ENCODE data around the gene ADARB1. TPM values are rescaled to one million over a fixed set of nuclear protein-coding genes. Genes with fewer than 3 reads are reported as not detected.

ADARB1 gene
- total RNA-seq, 2 donors from 2014 or later, result 8.7 to 9.3 TPM

DNA sequence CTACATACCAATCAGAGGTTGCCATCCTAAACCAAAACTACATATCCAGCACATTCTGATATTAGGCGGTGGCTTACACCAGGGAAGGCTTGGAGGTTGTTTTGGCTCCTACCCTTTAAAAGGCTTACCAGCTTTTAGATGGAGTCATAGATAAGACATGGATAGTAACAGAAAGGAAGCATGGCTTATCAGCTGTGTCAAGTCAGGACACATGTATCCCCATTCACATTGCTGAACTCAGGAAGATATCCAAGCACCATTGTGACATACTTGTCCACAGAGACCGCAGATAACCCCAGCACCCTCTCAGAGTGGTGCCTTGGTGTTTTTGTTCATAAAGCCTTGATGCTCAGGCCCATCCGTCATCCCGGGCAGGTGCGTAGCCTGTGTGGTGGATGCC lies 39.7 kb downstream of the ADARB1 start:
- H3K4me3 ChIP-seq, result no peak overlapping the region
- TF ChIP-seq, protein P1, sequence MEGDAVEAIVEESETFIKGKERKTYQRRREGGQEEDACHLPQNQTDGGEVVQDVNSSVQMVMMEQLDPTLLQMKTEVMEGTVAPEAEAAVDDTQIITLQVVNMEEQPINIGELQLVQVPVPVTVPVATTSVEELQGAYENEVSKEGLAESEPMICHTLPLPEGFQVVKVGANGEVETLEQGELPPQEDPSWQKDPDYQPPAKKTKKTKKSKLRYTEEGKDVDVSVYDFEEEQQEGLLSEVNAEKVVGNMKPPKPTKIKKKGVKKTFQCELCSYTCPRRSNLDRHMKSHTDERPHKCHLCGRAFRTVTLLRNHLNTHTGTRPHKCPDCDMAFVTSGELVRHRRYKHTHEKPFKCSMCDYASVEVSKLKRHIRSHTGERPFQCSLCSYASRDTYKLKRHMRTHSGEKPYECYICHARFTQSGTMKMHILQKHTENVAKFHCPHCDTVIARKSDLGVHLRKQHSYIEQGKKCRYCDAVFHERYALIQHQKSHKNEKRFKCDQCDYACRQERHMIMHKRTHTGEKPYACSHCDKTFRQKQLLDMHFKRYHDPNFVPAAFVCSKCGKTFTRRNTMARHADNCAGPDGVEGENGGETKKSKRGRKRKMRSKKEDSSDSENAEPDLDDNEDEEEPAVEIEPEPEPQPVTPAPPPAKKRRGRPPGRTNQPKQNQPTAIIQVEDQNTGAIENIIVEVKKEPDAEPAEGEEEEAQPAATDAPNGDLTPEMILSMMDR (IDR thresholded peaks at IDR 0.05), result no peak
- no peaks in the 10 kb centered on the region for H3K27me3 ChIP-seq
- no peaks in the 10 kb centered on the region for H3K36me3 ChIP-seq
- no peak overlapping the region for H3K9ac ChIP-seq (ENCODE audit: low read depth in 2 of 2, low read length in 2 of 2)
- no peaks in the 10 kb centered on the region for H3K4me1 ChIP-seq
- intact Hi-C loops (cut with DNase I), result no loop called here
- H3K27ac ChIP-seq, result no peak overlapping the region
- H3K9me3 ChIP-seq, result no peaks in the 10 kb centered on the region
- DNase-seq, result no peak

DNA sequence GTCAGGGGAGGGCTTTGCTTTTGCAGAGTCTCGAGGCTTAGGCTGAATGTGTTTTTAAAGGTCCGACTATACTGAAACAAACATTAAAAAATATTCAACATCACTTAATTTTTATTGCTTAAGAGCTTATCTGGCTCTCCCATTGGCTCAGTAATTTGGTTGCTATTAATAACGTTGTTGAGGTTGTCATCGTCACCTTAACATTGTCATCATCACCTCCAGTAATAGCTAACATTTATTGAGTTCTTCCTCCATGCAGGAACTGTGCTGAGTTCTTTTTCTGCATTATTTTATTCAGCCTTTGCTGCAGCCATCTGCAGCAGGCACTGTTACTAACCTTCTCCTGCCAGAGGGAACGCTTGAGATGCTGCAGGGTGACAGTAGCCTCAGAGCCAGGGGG lies 40.1 kb downstream of the ADARB1 start:
- no peak for DNase-seq
- intact Hi-C loops (cut with DNase I), result no loop called here
- Histone ChIP-seq H3K27ac (no peak overlapping the region), H3K27me3 (no peaks in the 10 kb centered on the region), H3K4me3 (no peak overlapping the region), H3K9ac (ENCODE audit: low read depth in 2 of 2, low read length in 2 of 2) (no peak overlapping the region), H3K36me3 (no peaks in the 10 kb centered on the region), H3K9me3 (no peaks in the 10 kb centered on the region), H3K4me1 (no peaks in the 10 kb centered on the region)
- TF ChIP-seq, protein P1 (IDR thresholded peaks at IDR 0.05), result no peak

DNA sequence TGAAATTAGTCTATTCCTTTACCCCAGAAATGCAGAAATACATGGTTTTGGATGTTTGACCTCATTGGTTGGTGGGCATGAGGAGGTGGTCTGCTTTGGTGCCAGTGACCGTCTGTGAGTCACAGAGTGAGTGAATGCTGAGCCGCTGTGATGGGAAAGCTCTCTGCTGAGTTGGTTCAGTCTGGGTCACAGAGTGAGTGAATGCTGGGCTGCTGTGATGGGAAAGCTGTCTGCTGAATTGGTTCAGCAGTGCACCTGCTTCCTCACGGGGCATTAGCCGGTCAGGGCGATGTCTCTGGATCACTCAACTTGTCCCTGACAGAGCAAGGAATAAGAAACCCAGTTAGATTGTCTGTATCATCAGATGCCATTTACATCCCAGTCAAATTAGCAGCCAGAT lies 40.8 kb downstream of the ADARB1 start:
- no peaks in the 10 kb centered on the region for H3K4me1 ChIP-seq
- no peak for DNase-seq

DNA sequence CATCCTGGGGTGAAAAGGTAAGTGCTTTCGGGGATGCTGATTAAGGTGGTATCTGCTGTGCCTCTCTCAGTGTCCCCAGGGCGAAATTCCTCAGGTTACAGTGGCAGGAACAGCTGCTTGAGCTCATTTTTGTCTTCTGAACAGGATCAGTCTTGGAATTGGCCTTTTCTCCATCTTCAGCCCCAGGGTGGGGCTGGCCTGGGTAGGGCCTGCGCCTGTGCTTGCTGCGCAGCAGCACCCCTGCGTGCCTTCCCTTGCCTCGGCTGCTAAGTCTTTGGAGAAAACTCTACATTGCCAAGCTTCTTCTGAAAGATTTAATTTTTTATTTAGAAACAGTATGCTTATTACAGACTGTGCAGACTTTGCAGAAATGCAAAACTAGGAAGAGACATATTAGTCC lies 41.7 kb downstream of the ADARB1 start:
- Histone ChIP-seq H3K27ac (no peak overlapping the region), H3K4me1 (no peaks in the 10 kb centered on the region), H3K36me3 (no peaks in the 10 kb centered on the region), H3K9ac (ENCODE audit: low read depth in 2 of 2, low read length in 2 of 2) (no peak overlapping the region), H3K4me3 (no peak overlapping the region), H3K9me3 (no peaks in the 10 kb centered on the region), H3K27me3 (no peaks in the 10 kb centered on the region)
- TF ChIP-seq, protein P1 (IDR thresholded peaks at IDR 0.05), result no peak
- intact Hi-C loops (cut with DNase I), result no loop called here
- DNase-seq, result no peak

More for the DNA sequence above, 40.8 kb downstream of the ADARB1 start:
- intact Hi-C loops (cut with DNase I), result no loop called here
- Histone ChIP-seq H3K27ac (no peak overlapping the region), H3K36me3 (no peaks in the 10 kb centered on the region), H3K4me3 (no peak overlapping the region), H3K27me3 (no peaks in the 10 kb centered on the region), H3K9ac (ENCODE audit: low read depth in 2 of 2, low read length in 2 of 2) (no peak overlapping the region), H3K9me3 (no peaks in the 10 kb centered on the region)
- TF ChIP-seq, protein P1 (IDR thresholded peaks at IDR 0.05), result no peak

DNA sequence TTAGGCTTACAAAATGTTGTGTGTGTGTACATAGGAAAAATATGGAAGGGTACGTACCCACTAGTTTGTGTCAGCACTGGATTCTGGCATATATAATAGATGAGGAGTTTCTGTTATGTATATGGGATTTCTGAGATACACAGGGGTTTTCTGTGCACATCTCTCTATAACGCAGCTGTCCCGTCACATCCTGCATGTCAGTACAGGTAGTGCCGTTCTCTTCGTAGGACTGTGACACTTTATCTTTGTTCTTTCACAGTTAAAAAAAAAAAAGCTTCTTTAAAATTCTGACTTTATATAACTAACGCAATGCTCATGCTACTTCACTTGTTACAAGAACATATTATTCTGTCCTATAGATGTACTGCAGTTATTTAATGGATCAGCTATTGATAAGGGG lies 42.9 kb downstream of the ADARB1 start:
- no peak overlapping the region for H3K4me3 ChIP-seq
- no peaks in the 10 kb centered on the region for H3K4me1 ChIP-seq
- intact Hi-C loops (cut with DNase I), result no loop called here
- H3K36me3 ChIP-seq, result no peaks in the 10 kb centered on the region
- TF ChIP-seq, protein P1 (IDR thresholded peaks at IDR 0.05), result no peak
- no peak overlapping the region for H3K9ac ChIP-seq (ENCODE audit: low read depth in 2 of 2, low read length in 2 of 2)
- no peaks in the 10 kb centered on the region for H3K9me3 ChIP-seq
- H3K27me3 ChIP-seq, result no peaks in the 10 kb centered on the region
- DNase-seq, result no peak
- H3K27ac ChIP-seq, result no peak overlapping the region

DNA sequence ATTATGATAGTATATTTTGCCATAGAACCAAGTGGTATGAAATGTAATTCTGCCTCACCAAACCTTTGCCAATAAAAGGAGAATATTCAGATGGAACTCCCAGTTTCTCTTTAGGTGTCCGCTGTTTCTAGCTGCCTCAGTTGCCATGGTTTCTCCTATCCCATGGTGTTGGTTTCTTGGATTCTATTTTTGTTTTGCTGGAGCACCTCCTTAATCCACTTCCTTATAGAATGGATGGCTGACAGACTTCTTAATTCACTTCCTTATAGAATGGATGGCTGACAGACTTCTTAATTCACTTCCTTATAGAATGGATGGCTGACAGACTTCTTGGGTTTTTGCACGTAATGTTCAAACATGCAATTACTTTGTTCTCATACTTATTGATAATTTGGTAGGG lies 43.7 kb downstream of the ADARB1 start:
- H3K4me3 ChIP-seq, result no peak overlapping the region
- intact Hi-C loops (cut with DNase I), result no loop called here
- no peaks in the 10 kb centered on the region for H3K4me1 ChIP-seq
- DNase-seq, result no peak
- TF ChIP-seq, protein P1 (IDR thresholded peaks at IDR 0.05), result no peak
- H3K9ac ChIP-seq (ENCODE audit: low read depth in 2 of 2, low read length in 2 of 2), result no peak overlapping the region
- H3K27me3 ChIP-seq, result no peaks in the 10 kb centered on the region
- H3K36me3 ChIP-seq, result no peaks in the 10 kb centered on the region
- no peaks in the 10 kb centered on the region for H3K9me3 ChIP-seq
- H3K27ac ChIP-seq, result no peak overlapping the region
